KBM-7 (cell line): ENCODE results near the gene PKP2.
"Not testable (repeated sequence)": the region's sequence is repeated elsewhere in the genome, so short reads cannot be mapped to it uniquely, and the experiment has no call there.

ENCODE experiments used
- DNase-seq: peaks from one replicate; pipeline ENCODE4 v3.0.0-alpha.2; 2015
- in situ Hi-C: fragments of 300-500 bp; cut with MboI; formaldehyde crosslinking; loops from 2 replicates; pipeline ENCODE4 v1.14.3; 2020; ENCODE audit warnings: low sequenced_read_pairs, low pct_unique_long_range_greater_than_20kb, mixed read lengths

Gene PKP2

DNA sequence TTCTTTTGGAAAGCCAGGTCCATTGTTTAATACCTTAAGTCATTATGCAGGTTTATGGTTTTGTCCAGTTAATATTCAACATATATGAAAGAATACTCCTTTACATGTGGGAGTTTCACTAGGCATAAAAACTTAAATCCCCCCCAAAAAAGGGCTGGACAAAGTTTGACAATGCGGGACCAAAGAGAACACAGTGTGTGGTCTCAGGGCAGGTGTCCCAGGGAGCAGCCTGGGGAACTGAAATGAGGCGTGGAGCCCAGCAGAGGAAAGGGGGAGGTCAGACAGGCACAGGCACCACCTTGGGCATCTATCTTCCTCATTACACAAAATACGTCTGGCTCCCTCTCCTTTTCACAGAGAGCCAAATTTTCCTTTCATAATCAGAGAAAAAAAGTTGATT is 22.5 kb downstream of the PKP2 start:
- in situ Hi-C loops = no loop called here

DNA sequence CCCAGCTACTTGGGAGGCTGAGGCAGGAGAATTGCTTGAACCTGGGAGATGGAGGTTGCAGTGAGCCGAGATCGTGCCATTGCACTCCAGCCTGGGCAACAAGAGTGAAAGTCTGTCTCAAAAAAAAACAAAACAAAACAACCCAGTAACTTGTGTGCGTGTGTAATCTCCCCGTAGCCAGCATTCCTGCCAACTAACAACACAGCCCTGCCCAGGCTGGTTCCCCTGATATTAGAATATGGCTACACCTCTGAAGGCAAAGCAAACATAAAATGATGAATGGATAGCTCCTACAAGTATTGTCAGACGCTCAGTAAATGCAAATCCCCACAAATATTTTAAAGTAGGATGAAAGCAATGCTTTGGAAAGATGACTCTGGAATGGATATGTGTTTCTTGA is 24.2 kb downstream of the PKP2 start:
- in situ Hi-C loops, DNase-seq: not testable (repeated sequence)

More for the DNA sequence above, 22.5 kb downstream of the PKP2 start:
- DNase-seq = no peak

DNA sequence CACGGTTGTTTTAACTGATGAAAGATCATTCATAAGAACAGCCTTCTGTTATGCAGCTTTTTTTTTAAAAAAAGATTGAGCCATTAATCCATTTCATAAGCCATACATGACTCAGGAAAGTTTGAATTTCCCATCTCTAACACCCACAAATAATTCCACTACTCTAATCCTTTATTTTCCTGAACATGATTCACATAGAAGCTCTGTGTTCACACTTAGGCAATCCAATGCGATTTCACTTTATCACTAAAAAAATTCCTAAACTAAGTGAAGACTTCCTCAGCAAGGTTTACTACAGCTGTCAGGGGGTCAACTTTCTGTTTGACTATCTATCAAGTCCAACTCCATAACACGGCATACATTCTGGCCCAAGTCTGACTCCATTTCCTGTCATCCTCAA is 25.9 kb downstream of the PKP2 start:
- DNase-seq = no peak
- in situ Hi-C loops = no loop called here

DNA sequence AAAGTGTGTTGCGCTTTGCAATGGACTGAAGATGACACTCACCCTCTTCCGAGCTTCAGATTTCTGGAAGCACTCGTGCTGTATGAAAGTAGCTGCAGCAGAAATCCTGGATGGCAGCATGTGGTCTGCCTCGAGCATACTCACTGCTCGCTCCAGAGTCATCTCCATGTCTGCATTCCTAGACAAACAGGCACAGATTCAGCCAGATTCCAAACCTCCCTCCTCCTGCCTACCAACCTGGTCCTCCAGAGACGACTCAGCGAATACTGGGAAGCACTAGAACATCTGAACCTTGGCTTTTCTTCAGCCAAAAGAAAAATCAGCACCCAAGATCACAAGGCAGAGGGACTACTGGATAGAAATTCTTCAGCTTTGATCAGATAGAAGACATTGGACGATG is 27.7 kb downstream of the PKP2 start:
- in situ Hi-C loops = no loop called here
- DNase-seq = no peak

DNA sequence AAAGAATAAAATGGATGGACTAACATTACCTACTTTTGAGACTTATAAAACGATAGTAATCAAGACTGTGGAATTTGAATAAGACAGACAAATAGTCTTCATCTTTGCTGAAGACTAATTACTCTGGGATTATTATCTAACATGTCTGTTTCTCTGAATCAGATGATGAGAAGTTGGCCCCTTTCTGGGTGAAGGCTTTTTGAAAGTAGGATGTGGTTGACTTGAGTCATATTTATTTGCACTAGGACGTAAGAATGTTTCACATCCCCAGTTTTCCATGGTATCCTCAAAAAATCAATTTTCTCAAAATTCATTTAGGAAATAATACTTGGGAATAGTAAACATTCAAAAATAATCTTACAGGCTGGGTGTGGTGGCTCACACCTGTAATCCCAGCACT is 31.8 kb downstream of the PKP2 start:
- in situ Hi-C loops = no loop called here
- DNase-seq = no peak

DNA sequence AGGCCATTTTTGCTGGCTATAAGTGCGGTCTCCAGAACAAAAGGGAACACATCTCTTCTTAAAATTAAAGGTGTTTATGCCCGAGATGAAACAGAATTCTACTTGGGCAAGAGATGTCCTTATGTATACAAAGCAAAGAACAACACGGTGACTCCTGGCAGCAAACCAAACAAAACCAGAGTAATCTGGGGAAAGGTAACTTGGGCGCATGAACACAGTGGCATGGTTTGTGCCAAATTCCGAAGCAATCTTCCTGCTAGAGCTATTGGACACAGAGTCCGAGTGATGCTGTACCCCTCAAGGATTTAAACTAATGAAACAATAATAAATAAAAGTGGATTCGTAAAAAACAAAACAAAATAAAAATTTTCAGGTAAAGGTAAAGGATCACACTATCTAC is 33.4 kb downstream of the PKP2 start:
- in situ Hi-C loops = no loop called here
- no peak for DNase-seq

DNA sequence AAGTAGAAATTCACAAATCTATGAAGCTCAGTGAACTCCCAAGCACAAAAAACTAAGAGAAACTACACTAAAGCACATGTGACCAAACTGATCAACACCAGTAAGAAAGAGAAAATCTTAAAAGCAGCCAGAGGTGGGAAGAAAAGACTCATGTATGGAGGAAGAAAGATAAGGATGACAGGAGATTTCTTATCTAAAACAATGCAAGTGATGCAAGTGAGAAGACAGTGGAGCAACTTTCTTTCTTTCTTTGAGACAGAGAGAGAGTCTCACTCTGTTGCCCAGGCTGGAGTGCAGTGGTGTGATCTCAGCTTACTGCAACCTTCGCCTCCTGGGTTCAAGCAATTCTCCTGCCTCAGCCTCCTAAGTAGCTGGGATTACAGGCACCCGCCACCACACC is 34.9 kb downstream of the PKP2 start:
- DNase-seq, in situ Hi-C loops: not testable (repeated sequence)

DNA sequence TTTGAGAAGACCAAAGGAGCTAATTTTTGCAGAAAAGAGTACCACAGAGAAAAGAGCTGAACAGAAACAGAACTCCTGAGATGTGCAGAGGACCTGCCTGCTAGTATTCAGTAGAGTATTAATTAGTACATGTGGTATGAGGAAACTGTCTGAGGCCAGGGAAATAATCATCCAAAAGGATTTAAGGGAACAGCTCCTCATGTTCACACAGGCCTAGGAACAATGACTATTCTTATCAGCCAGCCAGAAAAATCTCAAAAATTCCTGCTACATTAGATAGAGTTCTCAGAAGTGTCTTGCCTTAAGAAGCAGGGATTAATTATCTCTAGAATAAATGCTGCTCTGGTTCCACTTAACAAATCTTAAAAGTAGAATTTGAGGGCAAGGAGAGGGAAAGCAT is 36.4 kb downstream of the PKP2 start:
- in situ Hi-C loops = no loop called here
- DNase-seq = no peak

DNA sequence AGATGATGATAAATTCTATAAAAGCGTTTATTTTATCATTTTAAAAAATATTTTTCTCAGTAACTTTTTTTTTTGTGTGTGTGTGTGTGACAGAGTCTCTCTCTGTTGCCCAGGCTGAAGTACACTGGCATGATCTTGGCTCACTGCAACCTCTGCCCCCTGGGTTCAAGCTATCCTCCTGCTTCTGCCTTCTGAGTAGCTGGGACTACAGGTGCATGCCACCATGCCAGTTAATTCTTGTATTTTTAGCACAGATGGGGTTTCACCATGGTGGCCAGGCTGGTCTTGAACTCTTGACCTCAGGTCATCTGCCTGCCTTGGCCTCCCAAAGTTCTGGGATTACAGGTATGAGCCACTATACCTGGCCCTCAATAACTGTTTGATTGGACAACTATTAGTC is 37.2 kb downstream of the PKP2 start:
- no peak for DNase-seq
- in situ Hi-C loops = no loop called here

DNA sequence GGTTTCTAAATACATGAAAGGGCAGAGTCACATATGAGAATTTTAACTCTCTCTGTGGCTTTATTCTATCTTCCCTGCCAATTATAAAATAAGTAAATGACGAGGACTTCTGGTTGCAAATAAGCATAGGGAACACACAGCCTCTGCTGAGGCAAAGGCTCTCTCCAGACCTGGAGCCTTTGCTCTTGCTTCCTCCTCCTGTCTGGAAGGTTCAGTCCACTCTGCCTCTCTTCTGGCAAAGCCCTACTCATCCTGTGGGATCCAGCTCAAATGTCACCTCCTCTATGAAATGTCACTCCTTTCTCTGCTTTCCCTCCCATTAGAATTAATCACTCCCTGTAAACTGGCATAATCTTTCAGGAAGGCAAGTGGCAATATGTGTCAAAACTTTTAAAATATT is 41.9 kb downstream of the PKP2 start:
- DNase-seq = no peak
- in situ Hi-C loops = no loop called here

DNA sequence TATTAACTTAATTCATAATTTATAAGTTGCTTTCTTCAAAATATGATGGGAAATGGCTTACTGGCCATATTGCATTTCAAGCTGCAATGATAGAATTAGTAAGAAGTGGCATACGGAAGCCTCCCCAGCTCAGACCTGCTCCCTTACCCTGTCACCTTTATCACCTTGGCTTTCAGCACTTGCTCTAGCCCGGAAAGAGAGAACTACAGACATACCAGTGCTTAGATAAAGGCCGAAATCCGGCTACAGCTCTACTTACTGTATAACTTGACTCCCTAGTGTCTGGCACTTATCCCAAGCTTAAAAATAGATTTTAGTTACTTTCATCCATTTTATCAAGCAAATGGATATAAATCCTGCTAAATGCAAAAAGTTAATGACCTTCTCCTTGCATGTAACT is 42.5 kb downstream of the PKP2 start:
- in situ Hi-C loops = no loop called here
- no peak for DNase-seq

DNA sequence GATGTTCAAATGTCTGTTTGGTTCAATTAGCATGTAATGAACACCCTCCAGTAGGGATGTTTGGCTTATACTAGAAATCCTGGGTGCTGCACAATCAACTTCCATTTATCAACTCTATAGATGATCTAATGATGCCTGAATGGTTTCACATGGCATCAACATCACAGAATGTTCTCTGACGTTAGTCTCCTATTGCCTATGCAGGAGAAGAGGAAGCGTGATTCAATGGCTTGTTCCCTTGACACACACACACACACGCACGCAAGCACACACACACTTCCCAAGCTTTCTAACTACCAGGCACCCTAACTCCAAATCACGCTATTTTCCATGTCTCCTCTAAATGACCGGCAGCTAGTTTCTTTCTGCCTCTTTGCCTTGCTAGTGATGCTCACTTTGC is 49.3 kb downstream of the PKP2 start:
- in situ Hi-C loops = no loop called here
- no peak for DNase-seq

DNA sequence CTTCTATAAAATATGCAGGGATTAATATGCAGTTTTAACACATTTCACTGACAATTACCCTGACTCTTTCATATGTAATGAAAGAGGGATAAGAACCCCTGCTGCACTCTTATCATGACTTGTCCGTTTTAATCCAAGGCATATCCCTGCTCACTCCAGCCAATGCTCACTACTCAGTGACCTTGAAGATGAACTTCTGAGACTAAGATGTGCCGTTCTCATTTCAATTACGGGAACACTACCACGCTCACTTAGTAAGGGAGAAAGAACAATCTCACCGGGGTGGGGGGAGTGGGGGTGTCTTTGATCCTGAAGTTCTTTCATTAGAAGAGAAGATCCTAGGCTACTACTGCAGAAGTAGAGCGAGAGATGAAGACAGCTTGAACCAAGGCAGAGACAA is 50.5 kb downstream of the PKP2 start:
- in situ Hi-C loops = no loop called here
- no peak for DNase-seq

DNA sequence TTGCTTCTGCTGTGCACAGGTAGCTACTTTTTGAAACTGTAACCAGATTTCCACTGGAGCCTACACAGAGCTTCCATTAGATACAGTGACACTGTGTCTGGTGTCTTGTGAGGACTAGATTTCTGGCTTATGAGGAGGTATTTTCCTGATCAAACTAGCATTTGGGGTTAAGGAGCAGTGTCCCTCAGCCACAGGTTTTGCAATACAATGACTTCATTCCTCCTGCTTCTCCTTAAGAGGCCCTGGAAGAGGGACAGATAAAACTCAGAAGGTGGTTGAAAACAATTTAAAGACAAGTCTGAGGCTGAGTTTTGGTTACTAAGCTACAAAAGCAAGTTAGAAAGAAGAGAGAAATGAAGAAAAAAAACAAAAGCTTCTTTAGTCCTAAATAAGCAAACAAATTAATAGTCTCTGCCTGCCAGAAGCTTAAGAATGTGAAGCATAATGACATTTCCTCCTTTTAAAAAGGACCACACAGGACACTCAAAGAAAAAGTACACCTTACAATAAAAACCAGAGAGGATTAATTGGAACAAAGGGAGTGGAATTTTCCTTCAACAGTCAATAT is 53.0 kb downstream of the PKP2 start:
- peak; percentile 1 for DNase-seq
- in situ Hi-C loops = no loop called here

DNA sequence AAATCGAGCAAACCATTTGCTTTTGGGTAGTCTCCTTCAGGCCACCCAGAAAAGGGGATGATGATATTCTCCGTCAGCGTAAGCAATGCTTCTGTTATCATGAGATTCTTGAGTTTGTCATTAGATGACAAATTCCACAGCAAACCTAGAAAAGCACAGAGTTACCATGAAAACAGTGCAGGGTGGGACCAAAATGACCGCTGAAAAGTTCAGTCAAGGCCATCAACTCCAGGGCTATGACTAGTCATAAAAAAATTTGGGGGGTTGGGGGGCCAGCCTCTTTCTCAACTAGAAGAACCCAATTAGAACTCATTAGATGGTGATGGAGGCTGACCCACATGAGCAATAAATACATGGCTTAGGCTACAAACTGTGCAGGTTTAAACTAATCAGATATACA is 55.5 kb downstream of the PKP2 start:
- no peak for DNase-seq
- in situ Hi-C loops = no loop called here

DNA sequence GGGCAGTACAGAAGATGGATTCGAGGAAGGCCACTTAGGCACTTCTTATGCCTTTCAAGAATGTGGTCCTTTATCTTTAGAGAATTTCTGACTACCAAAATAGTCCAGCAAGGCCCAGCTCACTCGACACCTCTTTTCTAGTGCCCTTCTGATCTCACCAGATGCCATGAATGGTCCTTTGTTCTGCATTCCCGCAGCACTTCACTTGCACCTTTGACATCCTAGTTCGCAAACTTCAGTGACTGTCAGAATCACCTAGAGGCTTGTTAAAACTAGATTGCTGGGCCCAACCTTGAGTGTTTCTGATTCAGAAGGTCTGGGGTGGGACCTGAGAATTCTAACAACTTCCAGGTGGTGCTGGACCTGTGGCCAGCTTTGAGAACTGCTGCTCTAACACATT is 56.7 kb downstream of the PKP2 start:
- in situ Hi-C loops = no loop called here
- DNase-seq = no peak

DNA sequence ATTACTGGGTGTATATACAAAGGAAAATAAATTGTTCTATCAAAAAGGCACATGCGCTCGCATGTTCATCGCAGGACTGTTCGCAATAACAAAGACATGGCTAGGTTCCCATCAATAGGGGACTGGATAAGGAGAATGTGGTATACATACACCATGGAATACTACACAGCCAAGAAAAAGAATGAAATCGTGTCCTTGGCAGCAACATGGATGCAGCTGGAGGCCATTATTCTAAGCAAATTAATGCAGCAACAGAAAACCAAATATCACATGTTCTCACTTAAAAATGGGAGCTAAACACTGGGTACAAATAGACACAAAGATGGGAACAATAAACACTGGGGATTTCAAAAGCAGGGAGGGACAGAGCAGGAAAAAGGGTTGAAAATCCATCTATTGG is 58.6 kb downstream of the PKP2 start:
- in situ Hi-C loops = no loop called here
- no peak for DNase-seq

DNA sequence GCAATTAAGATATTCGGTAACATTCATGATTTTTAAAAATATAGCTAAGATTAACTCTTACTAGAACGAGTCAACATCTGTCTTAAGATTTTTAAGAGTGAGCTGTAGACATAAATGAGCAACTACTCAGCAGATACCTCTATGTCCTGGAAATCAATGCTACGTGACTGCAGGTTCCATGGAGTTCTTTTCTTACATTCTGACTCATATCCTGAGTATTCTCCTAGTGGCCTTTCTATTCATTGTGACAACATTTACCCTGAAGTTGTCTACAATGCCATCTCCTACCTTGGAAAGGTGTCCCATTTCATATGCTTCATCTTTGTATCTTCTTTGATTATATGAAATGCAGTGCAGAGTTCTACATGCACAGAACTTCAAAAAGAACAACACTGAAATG is 59.9 kb downstream of the PKP2 start:
- DNase-seq = no peak
- in situ Hi-C loops = no loop called here

DNA sequence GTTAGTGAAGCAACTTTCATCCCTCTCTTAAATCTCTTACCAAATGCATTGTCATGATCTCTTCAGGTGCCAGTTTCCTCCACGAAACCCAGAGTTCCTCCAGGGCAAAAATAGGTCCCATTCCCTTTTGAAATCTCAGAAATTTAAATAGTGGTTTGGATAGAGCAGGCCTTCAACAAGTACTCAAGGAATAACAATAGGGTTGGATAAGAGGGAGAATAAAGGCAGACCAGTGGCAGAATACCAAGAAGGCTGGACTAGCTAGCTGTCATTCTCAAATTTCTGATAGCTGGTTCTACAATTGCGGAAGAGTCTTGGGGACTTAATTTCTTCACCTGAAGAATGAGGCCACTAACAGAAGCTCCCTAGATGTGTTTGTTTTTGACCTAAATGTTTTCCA is 62.5 kb downstream of the PKP2 start:
- DNase-seq = no peak
- in situ Hi-C loops = no loop called here

DNA sequence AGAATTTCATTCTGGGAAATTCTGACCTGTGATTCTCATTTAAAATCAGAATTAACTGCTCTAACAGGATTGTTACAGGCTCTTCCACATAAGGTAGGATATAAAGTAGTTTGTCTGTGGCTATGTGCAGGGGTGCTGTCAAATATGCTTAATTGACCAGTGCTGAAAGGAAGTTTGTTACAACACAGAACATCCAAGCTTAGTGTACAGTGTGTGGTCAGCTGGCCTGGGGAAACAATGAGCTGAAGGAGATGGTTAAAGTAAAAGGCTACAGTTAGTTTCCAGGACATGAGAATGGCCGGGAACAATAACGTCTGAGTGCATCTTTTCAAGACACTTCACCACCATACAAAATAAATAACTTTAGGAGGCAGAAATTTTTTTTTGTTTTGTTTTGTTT is 68.0 kb downstream of the PKP2 start:
- in situ Hi-C loops = no loop called here
- DNase-seq = no peak

DNA sequence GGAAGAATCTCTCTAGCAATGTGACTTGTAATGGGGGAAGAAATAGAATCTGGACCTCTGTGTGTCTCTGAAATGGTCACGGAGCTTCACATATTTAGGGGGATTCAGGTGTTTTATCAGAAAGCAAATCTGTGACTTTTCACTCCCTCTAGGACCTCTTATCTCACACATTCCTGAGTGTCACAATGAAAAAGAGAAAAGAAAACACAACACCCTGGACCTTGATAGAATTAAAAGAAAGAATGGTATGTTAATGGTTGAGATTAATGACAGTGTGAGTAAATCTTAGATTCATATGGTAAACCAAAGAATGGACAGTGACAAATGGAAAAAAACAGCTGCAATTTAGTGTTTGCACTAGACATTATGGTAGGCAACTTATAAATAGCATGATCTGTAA is 68.5 kb downstream of the PKP2 start:
- in situ Hi-C loops = no loop called here
- no peak for DNase-seq

DNA sequence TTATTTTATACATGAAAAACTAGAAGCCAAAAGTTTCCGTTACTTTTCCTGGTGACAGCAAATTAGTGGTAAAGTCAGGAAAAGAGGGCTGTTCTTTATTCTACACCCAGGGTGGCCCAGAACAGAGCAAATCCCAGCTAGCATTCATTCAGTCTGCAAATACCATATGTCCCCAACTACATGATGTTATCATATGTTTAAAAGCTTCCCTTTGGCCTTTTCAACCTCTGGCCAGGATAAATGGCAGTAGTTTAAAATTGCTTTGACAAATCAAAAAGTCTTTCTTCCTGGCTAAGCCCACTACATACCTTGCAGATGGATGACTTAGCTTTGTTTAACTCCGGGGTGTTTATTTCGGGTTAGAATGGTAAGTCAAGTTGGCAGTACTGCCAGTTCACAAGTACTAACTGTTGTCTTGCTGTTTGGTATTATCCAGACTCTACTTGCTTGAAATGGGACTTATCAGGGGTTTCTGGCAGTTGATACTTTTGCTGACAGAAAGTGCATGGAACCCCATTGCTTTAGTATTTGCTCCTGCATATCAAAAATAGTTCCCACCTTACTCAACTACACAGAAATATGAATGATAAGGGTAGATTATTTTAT is 69.7 kb downstream of the PKP2 start:
- no peak for DNase-seq
- in situ Hi-C loops = no loop called here
